T-helper 17 cell (primary cell): ENCODE data around the gene VWCE. TPM values are rescaled to one million over a fixed set of nuclear protein-coding genes. Genes with fewer than 3 reads are reported as not detected.

ENCODE experiments used
- ATAC-seq: fragments of 150-1000 bp; cut with Tn5 transposase; 2 replicates; pipeline ENCODE4 v1.10.0; 2021; ENCODE audit warnings: mild to moderate bottlenecking, moderate library complexity
- DNase-seq, 3 donors: peaks; one replicate each; pipeline versions ENCODE4 v3.0.0 to v3.0.0-alpha.2; 2020 to 2021
- H3K9me3 ChIP-seq: one replicate; pipeline ENCODE4 v1.7.0; 2013; ENCODE audit warnings: low read length, mild to moderate bottlenecking; ENCODE audit not compliant: control insufficient read depth, poor library complexity, severe bottlenecking
- H3K27ac Mint-ChIP-seq: one replicate; pipeline ENCODE4 v1.8.0; 2022; ENCODE audit warnings: mild to moderate bottlenecking, moderate library complexity, mixed read lengths
- H3K27me3 Mint-ChIP-seq: one replicate; pipeline ENCODE4 v1.8.0; 2022; ENCODE audit warnings: mixed read lengths
- H3K36me3 Mint-ChIP-seq: one replicate; pipeline ENCODE4 v1.8.0; 2022; ENCODE audit warnings: low read depth, mixed read lengths
- H3K4me1 Mint-ChIP-seq: one replicate; pipeline ENCODE4 v1.8.0; 2022; ENCODE audit warnings: mild to moderate bottlenecking, mixed read lengths
- H3K4me3 Mint-ChIP-seq: one replicate; pipeline ENCODE4 v1.8.0; 2022; ENCODE audit warnings: mild to moderate bottlenecking, moderate library complexity, mixed read lengths
- total RNA-seq, 4 donors: library from RNA in 2 of 4; stranded (reverse) in 2 of 4; gene quantifications; one replicate each; pipeline ENCODE4 v1.2.3 and lab custom pipeline; 2022 to 2026

The VWCE gene
- total RNA-seq, 2 donors from 2014 or later: 0.65 to 1.4 TPM

- Mint-ChIP-seq H3K4me3 (no peak overlapping the region), H3K4me1 (no peaks in the 10 kb centered on the region), H3K27ac (no peak overlapping the region), H3K27me3 (peaks cover 19% of the 10 kb centered on the region), H3K36me3 (peaks cover 2% of the 10 kb centered on the region)
- no peak for ATAC-seq
- DNase-seq: no peak
- H3K9me3 ChIP-seq: no peaks in the 10 kb centered on the region
Observed at GRCh38 chr11:61287338-61287977, 7.7 kb downstream of the VWCE start.

GRCh38 chr11:61283613-61284012 is 11.5 kb downstream of the VWCE start:
- ATAC-seq: no peak
- H3K9me3 ChIP-seq: no peaks in the 10 kb centered on the region
- no peak for DNase-seq
- Mint-ChIP-seq H3K27ac (no peak overlapping the region), H3K36me3 (no peaks in the 10 kb centered on the region), H3K4me1 (no peaks in the 10 kb centered on the region), H3K4me3 (no peak overlapping the region), H3K27me3 (peaks cover 16% of the 10 kb centered on the region)

DNA sequence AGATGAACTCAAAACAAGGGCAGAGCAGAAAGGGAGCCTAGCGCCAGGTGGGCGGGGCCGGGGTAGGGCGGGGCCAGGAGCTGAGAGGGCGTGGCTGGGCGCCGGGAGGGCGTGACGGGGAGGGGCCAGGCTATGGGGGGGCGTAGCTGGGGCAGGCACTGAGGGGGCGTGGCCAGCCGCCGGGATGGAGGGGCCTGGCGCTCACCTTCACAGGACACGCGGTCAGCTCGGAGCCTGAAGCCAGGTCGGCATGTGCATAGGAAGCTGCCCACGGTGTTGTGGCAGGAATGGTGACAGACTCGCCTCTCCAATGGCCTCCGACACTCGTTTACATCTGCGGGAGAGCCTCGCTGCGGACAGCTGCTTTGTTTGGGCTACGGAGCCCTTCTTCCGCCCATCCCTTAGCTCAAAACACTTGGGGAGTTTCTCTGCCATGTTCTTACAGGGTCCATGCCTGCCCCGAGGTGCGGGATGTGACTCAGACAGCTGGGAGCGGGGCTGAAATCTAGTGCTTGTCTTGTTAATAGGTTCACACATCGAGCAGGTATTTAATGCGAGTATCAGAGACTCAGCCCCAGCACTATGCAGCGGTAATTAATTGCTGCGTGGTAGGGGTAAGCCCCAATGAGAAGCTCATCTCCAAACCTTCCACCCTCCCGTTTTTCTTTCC is 13.4 kb downstream of the VWCE start:
- no peak for DNase-seq
- H3K27me3 Mint-ChIP-seq: peaks cover 13% of the 10 kb centered on the region
- H3K4me3 Mint-ChIP-seq: no peak overlapping the region
- H3K4me1 Mint-ChIP-seq: no peaks in the 10 kb centered on the region
- H3K36me3 Mint-ChIP-seq: peaks cover 2% of the 10 kb centered on the region
- no peak overlapping the region for H3K27ac Mint-ChIP-seq
- no peaks in the 10 kb centered on the region for H3K9me3 ChIP-seq
- ATAC-seq: peak; percentile 54

DNA sequence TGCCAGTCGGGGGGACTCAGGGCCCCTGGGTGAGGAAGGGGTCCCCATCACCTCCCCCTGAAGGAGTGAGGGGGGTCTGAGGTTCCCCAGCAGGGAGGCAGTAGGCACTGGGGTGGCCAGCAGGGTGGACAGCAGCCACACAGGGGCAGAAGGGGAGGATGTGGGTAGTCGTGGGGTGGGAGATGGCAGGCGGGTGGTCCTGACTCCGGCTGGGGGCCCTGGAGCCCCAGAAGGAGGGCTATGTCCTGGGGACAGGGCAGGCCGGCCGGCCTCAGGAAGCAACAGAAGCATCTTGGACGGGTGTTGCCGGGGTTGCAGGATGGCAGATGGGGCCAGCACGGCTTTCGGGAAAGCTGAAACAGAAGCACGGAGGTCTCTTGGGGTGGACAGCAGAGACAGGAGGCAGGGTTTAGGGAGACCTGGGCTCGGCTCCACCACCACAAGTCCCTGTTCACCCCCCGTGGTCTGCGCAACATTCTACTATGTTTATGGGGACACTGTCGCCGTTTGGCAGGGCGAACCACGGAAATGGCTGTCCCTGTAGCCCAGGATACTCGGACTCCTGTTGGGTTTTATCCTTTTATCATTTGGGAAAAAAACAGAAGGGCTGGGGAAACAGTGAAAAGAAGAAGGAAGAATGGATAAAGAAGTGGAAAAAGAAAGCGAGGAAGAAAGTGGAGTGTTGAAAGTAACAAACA is 14.1 kb downstream of the VWCE start:
- DNase-seq (no peak), ATAC-seq (no peak)
- peaks cover 2% of the 10 kb centered on the region for H3K36me3 Mint-ChIP-seq
- no peak overlapping the region for H3K4me3 Mint-ChIP-seq
- no peaks in the 10 kb centered on the region for H3K4me1 Mint-ChIP-seq
- H3K27ac Mint-ChIP-seq: no peak overlapping the region
- peaks cover 11% of the 10 kb centered on the region for H3K27me3 Mint-ChIP-seq
- H3K9me3 ChIP-seq: no peaks in the 10 kb centered on the region

DNA sequence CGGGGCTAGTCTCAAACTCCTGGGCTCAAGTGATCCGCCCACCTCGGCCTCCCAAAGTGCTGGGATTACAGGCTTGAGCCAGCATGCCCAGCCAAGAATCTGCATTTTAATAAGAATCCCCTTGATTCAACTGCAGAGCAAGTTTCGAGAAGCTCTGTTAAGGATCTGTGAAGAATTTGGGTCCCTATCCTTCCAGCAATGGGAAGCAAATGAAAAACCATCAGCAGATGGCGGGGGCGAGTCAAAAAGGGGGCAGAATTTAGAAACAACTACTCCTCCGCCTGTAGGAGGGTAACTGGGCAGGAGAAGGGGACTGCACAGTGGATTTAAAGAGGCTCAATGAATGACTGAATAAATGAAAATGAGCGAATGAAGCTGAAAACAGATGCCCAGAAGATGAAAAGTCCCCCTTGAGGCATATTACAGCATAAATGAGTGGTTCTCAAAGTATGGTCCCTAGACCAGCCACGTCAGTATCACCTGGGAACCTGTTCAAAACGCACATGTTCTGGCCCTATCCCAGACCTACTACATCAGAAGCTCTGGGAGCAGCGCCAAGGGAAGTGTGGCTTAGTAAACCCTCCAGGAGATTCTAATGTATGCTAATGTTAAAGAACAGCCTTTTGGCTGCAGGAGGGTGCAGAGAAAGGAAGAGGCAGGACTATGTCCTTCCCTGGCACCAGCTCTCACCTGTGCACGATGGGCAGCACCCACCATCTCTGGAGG is 15.0 kb downstream of the VWCE start:
- ATAC-seq (no peak), DNase-seq (no peak)
- Mint-ChIP-seq H3K4me1 (no peaks in the 10 kb centered on the region), H3K36me3 (peaks cover 2% of the 10 kb centered on the region), H3K27me3 (peaks cover 8% of the 10 kb centered on the region), H3K27ac (no peak overlapping the region), H3K4me3 (no peak overlapping the region)
- H3K9me3 ChIP-seq: no peaks in the 10 kb centered on the region

- DNase-seq (no peak), ATAC-seq (no peak)
- H3K4me3 Mint-ChIP-seq: no peak overlapping the region
- peaks cover 2% of the 10 kb centered on the region for H3K36me3 Mint-ChIP-seq
- no peak overlapping the region for H3K27ac Mint-ChIP-seq
- peaks cover 20% of the 10 kb centered on the region for H3K27me3 Mint-ChIP-seq
- H3K4me1 Mint-ChIP-seq: no peaks in the 10 kb centered on the region
- no peaks in the 10 kb centered on the region for H3K9me3 ChIP-seq
Observed at GRCh38 chr11:61278001-61278470, 17.1 kb downstream of the VWCE start.

- no peak for ATAC-seq
- peaks cover 2% of the 10 kb centered on the region for H3K36me3 Mint-ChIP-seq
- peaks cover 20% of the 10 kb centered on the region for H3K27me3 Mint-ChIP-seq
Observed at GRCh38 chr11:61277186-61278000, 17.7 kb downstream of the VWCE start.

GRCh38 chr11:61275191-61275590 is 19.9 kb downstream of the VWCE start:
- peaks cover 2% of the 10 kb centered on the region for H3K36me3 Mint-ChIP-seq
- no peak overlapping the region for H3K27ac Mint-ChIP-seq
- H3K4me3 Mint-ChIP-seq: no peak overlapping the region
- peaks cover 20% of the 10 kb centered on the region for H3K27me3 Mint-ChIP-seq
- peaks cover under 1% of the 10 kb centered on the region for H3K4me1 Mint-ChIP-seq
- no peaks in the 10 kb centered on the region for H3K9me3 ChIP-seq
- ATAC-seq: no peak
- no peak for DNase-seq

More at GRCh38 chr11:61277186-61278000, 17.7 kb downstream of the VWCE start:
- H3K9me3 ChIP-seq: no peaks in the 10 kb centered on the region
- Mint-ChIP-seq H3K4me1 (no peaks in the 10 kb centered on the region), H3K4me3 (no peak overlapping the region), H3K27ac (no peak overlapping the region)
- DNase-seq: no peak

- H3K27ac Mint-ChIP-seq: peak overlapping the region; percentile 60
- no peak for DNase-seq
- peaks cover 2% of the 10 kb centered on the region for H3K36me3 Mint-ChIP-seq
- no peak overlapping the region for H3K4me3 Mint-ChIP-seq
- H3K4me1 Mint-ChIP-seq: peaks cover 3% of the 10 kb centered on the region
- peaks cover 20% of the 10 kb centered on the region for H3K27me3 Mint-ChIP-seq
- no peak for ATAC-seq
- no peaks in the 10 kb centered on the region for H3K9me3 ChIP-seq
Observed at GRCh38 chr11:61274084-61274483, 21.0 kb downstream of the VWCE start.

- Mint-ChIP-seq H3K27me3 (peaks cover 22% of the 10 kb centered on the region), H3K4me3 (no peak overlapping the region), H3K36me3 (peaks cover 2% of the 10 kb centered on the region), H3K4me1 (peaks cover 3% of the 10 kb centered on the region), H3K27ac (no peak overlapping the region)
- H3K9me3 ChIP-seq: no peaks in the 10 kb centered on the region
- DNase-seq (no peak), ATAC-seq (no peak)
Observed at GRCh38 chr11:61273178-61274078, 21.7 kb downstream of the VWCE start.

DNA sequence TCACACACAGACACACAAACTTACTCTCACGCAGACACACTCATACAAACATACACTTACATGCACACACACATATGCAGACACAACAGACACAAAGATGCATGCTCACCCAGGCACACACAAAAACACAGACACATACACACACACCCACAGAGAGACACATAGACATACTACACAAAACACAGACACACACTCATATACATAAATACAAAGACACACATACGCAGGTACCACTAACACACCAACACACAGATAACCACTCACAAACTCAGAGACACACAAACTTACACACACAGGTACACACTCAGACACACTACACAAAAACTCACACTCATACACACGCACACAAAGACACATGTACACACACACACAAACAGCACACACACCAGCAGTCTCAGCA is 22.4 kb downstream of the VWCE start:
- ATAC-seq: no peak
- Mint-ChIP-seq H3K27me3 (peaks cover 17% of the 10 kb centered on the region), H3K4me3 (no peak overlapping the region), H3K27ac (no peak overlapping the region), H3K4me1 (peaks cover 3% of the 10 kb centered on the region), H3K36me3 (no peaks in the 10 kb centered on the region)
- H3K9me3 ChIP-seq: no peaks in the 10 kb centered on the region
- no peak for DNase-seq
